Fibroblast of mammary gland (primary cell): Measurements from ENCODE around the gene CPEB1.

Experiments used
- DNase-seq: peaks from one replicate; pipeline ENCODE4 v3.0.0-alpha.2; 2010; ENCODE audit warnings: low read depth
- H3K4me3 ChIP-seq: 2 replicates; pipeline ENCODE4 v1.5.1; 2011; ENCODE audit warnings: low read depth, mild to moderate bottlenecking, low read length, moderate library complexity; ENCODE audit not compliant: control insufficient read depth
- CTCF ChIP-seq: conservative IDR thresholded peaks from 2 replicates; pipeline ENCODE4 v1.5.1; 2011; ENCODE audit warnings: low read depth, low read length, inconsistent platforms; ENCODE audit not compliant: control insufficient read depth, insufficient read depth

Gene CPEB1

GRCh38 chr15:82643992-82644391 is 3.2 kb downstream of the CPEB1 start:
- no peak for TF ChIP-seq CTCF

GRCh38 chr15:82642656-82643055 is 4.5 kb downstream of the CPEB1 start:
- no peak for DNase-seq
- no peak for TF ChIP-seq CTCF
- H3K4me3 ChIP-seq: no peak overlapping the region

More at GRCh38 chr15:82643992-82644391, 3.2 kb downstream of the CPEB1 start:
- no peak overlapping the region for H3K4me3 ChIP-seq
- DNase-seq: no peak

GRCh38 chr15:82641129-82641798 is 5.9 kb downstream of the CPEB1 start:
- TF ChIP-seq CTCF: no peak
- no peak for DNase-seq
- H3K4me3 ChIP-seq: no peak overlapping the region

GRCh38 chr15:82640672-82641071 is 6.5 kb downstream of the CPEB1 start:
- DNase-seq: no peak
- H3K4me3 ChIP-seq: no peak overlapping the region
- no peak for TF ChIP-seq CTCF

- TF ChIP-seq CTCF: no peak
- H3K4me3 ChIP-seq: no peak overlapping the region
- DNase-seq: no peak
Observed at GRCh38 chr15:82635798-82636197, 11.4 kb downstream of the CPEB1 start.

GRCh38 chr15:82630033-82630432 is 17.1 kb downstream of the CPEB1 start:
- H3K4me3 ChIP-seq: no peak overlapping the region
- DNase-seq: no peak
- TF ChIP-seq CTCF: no peak

- H3K4me3 ChIP-seq: no peak overlapping the region
- DNase-seq: no peak
- no peak for TF ChIP-seq CTCF
Observed at GRCh38 chr15:82625136-82625535, 22.0 kb downstream of the CPEB1 start.
